Prostate gland (tissue), 2 donors: ENCODE data around the gene GLB1L.

Experiments
- CTCF ChIP-seq, 4 experiments: fragments of 200-600 bp in 2 of 4; fragments of 450-650 bp in 2 of 4; sonication (generic) in 2 of 4; IDR thresholded peaks; 1 replicate in 3 of 4; 2 replicates in 1 of 4; pipeline ENCODE4 v1.5.1; 2016 to 2019; ENCODE audit warnings: antibody characterized with exemption in 4 of 4, mild to moderate bottlenecking in 2 of 4, moderate library complexity in 2 of 4
- POLR2A ChIP-seq: fragments of 450-650 bp; IDR thresholded peaks from one replicate; pipeline ENCODE4 v1.6.1; 2016; ENCODE audit warnings: antibody characterized with exemption, mild to moderate bottlenecking
- POLR2AphosphoS5 ChIP-seq: sonication (generic); formaldehyde crosslinking; IDR thresholded peaks from one replicate; pipeline ENCODE4 v1.6.1; 2017; ENCODE audit warnings: antibody characterized with exemption

DNA sequence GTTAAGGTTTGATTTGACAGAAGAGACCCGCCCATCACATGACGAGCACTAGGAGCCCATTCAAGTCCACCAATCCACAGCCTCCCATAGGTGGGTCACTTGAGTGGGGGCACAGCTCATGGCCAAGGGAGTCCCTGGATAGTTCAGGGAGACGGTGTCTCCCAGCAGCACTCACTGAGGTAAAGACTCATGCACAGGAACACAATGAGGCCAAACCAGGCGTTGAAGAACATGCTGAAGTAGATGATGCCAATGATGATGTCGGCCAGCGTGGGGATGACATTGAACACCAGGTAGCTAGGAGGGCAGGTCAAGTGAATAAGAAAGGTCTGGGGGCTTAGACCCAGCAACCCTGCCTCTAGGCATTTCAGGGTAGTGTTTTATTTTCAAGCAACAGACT, 30.5 kb downstream of the GLB1L start:
- no peak for TF ChIP-seq CTCF (IDR thresholded peaks at IDR 0.05)
- no peak for TF ChIP-seq POLR2A
- no peak for TF ChIP-seq POLR2AphosphoS5
